Measurements from ENCODE around the gene PARG.
"Not testable (repeated sequence)": the region's sequence is repeated elsewhere in the genome, so short reads cannot be mapped to it uniquely, and the experiment has no call there.

Gene PARG

GRCh38 chr10:49900406-49900805, 41.4 kb downstream of the PARG start:
- DNase-seq (ENCODE audit: low spot score) = not testable (repeated sequence)

- not testable (repeated sequence) for DNase-seq (ENCODE audit: low spot score)
Measured at GRCh38 chr10:49899999-49900398, 41.8 kb downstream of the PARG start.

GRCh38 chr10:49890025-49890424, 51.8 kb downstream of the PARG start:
- not testable (repeated sequence) for DNase-seq (ENCODE audit: low spot score)

GRCh38 chr10:49884739-49885331, 57.0 kb downstream of the PARG start:
- not testable (repeated sequence) for DNase-seq (ENCODE audit: low spot score)

GRCh38 chr10:49883852-49884251, 58.0 kb downstream of the PARG start:
- DNase-seq (ENCODE audit: low spot score) = not testable (repeated sequence)

- DNase-seq (ENCODE audit: low spot score) = not testable (repeated sequence)
Measured at GRCh38 chr10:49882327-49882726, 59.5 kb downstream of the PARG start.

- not testable (repeated sequence) for DNase-seq (ENCODE audit: low spot score)
Measured at GRCh38 chr10:49872740-49873139, 69.1 kb downstream of the PARG start.

GRCh38 chr10:49871462-49871861, 70.4 kb downstream of the PARG start:
- not testable (repeated sequence) for DNase-seq (ENCODE audit: low spot score)

- not testable (repeated sequence) for DNase-seq (ENCODE audit: low spot score)
Measured at GRCh38 chr10:49859933-49860332, 81.9 kb downstream of the PARG start.

DNA sequence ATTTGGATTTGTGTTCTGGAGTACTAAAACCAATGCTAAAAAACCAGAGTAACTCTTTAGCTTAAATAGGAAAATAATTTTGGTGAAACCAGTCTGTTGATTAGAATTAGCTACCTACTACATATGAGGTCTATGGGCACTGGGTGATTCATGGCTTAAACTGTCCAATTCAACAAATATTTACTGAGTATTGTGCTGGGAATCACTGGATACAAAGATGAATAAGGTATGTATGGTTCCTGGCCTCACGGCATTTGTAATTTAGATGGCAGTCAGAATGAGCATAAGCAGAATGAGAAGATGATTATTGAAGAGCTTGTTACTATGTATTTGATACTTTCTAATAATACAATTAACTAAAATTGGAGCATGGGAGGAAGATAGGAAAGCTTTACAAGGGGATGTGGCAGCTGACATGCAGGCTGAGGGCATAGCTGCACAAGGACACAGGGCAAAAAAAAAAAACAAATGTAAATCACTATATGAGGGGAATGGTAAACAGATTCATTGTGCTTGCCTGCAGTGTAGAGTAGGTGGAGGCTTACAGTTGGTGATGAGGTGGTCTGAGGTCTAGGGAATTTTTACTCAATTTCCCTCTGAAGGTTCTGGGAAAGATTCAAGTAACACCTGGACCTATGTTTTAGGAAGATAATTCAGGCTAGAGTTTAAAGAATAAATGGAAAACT, 83.0 kb downstream of the PARG start:
- not testable (repeated sequence) for DNase-seq (ENCODE audit: low spot score)

- not testable (repeated sequence) for DNase-seq (ENCODE audit: low spot score)
Measured at GRCh38 chr10:49849520-49849919, 92.3 kb downstream of the PARG start.

DNA sequence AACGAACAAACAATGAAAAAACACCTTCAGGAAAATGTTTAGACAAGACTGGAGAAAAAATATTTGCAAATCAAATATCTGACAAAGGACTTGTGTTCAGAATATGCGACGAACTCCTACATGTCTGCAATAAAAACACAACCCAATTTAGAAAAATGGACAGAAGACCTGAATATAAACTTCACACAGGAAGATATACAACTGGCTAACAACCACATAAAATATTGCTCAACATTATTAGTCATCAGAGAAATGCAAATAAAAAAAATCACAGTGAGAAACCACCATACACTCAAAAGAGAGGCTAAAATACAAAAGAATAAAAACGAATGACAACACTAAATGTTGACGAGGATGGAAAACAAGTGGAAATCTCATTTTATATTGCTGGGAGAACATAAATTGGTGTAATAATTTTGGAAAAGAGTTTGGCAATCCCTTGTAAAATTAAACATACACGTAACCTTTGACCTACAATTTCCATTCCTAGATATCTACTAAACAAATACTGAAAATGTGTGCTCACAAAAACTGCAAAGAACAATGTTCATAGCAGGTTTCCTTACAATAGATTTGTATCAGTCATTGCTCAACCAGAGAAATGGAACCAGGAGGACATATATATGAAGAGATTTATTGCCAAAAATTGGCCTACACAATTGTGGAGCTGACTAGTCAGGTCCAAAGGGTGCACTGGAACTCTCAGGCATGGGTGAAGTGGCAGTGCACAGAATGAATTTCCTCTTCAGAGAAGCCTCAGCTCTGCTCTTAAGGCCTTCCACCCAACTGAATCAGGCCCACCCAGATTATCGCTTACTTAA, 96.8 kb downstream of the PARG start:
- DNase-seq (ENCODE audit: low spot score) = no peak

GRCh38 chr10:49842333-49842628, 99.5 kb downstream of the PARG start:
- not testable (repeated sequence) for DNase-seq (ENCODE audit: low spot score)

DNA sequence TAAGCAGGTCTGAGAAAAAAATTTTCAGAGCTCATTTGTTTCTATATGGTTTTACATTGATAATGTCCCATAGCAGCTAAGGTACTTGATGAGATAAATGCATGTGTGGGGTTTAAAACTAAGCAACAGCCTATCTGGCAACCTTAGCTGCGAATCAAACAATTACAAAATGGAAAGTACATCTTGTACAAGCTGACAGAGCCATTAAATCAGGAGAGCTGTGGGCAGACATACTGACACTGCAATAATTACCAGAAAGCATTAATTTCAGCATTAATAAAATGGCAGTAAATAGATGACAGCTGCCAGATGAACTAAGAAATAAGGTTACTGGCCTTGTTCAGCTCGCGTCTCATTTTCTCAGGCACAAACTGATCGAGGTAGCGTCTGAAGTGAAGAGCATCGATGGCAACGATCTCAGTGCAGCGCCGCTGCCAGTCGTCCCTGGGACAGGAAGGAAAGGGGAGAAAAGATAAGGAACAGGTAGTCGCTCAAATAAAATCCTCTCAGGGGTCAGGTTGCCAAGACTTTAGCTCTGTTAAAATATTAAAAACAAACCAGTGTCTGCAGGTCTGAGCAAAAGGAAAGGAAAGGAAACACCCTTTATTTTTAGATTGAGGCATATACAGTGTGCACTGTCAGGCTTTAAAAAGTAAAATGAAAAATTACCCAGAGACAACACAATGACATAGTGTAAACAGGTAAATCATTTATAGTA, 100.1 kb downstream of the PARG start:
- no peak for DNase-seq (ENCODE audit: low spot score)

DNA sequence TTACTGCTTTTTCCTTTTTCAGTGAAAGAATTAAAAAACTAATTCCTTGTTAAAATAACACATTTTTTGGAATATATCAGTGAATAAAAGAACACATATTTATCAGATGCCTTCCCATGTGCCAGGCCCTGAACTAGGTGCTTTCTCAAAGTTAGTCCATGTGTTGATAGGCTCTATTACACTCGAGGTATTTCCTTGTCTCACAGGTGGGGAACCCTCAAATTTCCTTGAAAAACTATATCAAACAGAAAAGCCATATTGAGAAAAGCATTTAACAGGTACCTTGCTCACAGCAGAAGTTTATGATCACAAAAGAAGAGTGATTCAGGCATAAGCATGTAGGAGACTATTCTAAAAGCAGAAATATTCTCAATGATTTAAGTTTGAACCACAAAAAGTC, 104.1 kb downstream of the PARG start:
- no peak for DNase-seq (ENCODE audit: low spot score)

GRCh38 chr10:49837051-49837478, 104.8 kb downstream of the PARG start:
- DNase-seq (ENCODE audit: low spot score) = no peak

GRCh38 chr10:49834976-49835375, 106.9 kb downstream of the PARG start:
- DNase-seq (ENCODE audit: low spot score) = no peak

- no peak for DNase-seq (ENCODE audit: low spot score)
Measured at GRCh38 chr10:49834201-49834600, 107.6 kb downstream of the PARG start.

GRCh38 chr10:49833168-49833567, 108.7 kb downstream of the PARG start:
- no peak for DNase-seq (ENCODE audit: low spot score)

DNA sequence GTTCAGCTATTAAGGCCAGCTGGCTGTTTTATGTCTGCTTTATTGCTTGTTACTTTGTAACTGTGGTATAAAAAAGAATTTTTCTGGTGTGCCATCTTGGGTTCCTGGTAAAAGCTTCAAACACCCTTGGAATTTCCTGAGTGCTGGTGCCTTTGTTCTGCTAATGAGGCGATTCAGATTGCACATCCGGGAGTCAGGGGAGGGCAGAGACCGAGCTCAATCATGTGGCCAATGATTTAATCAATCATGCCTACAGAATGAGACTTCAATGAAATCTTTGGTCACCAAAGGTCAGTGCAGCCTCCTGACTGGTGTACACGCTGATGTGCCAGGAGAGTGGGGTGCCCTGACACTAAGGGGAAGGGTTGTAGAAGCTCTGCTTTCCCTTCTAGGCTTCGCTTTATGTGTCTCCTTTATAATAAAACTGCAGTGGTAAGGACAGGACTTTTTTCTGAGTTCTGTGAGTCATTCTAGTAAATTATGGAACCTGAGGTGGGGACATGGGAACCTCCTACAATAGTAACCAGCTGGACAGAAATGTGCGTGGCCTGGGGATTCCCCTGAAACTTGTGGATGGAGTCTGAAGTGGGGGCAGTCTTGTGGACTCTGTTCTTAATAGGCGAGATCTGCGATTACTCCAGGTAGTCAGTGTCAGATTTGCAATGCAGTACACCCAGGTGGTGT, 110.3 kb downstream of the PARG start:
- DNase-seq (ENCODE audit: low spot score) = no peak

DNA sequence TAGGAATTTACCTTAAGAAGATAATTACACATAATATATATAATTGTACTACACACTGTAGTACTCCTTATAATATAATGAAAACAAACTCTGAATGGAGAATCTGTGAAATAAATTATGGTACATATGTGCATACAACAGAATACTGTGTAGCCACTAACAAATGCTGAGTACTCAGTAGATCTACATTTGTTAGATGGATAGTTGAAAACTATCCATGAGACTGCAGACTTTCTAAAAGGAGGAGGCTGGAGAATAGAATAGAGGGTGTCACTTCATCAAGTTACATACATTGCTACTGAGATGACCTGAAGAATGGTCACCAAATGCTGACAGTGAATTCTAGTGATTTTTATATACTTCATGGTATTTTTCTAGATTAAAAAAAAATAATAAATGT, 111.0 kb downstream of the PARG start:
- no peak for DNase-seq (ENCODE audit: low spot score)

- no peak for DNase-seq (ENCODE audit: low spot score)
Measured at GRCh38 chr10:49830016-49830415, 111.8 kb downstream of the PARG start.
